Esophagus muscularis mucosa (tissue), 4 donors: ENCODE results near the gene DBF4B. TPM values are rescaled to one million over a fixed set of nuclear protein-coding genes. Genes with fewer than 3 reads are reported as not detected.
"Not testable (repeated sequence)": the region's sequence is repeated elsewhere in the genome, so short reads cannot be mapped to it uniquely, and the experiment has no call there.

ENCODE experiments used
- DNase-seq: peaks from one replicate; pipeline ENCODE4 v3.0.0-alpha.2; 2017; ENCODE audit errors: extremely low spot score
- H3K27ac ChIP-seq, 4 donors: fragments of 200-600 bp; sonication (generic); replicated peaks in 1 of 4; 1 replicate in 3 of 4; 2 replicates in 1 of 4; pipeline ENCODE4 v1.5.1; 2016 to 2019; ENCODE audit warnings: mild to moderate bottlenecking in 1 of 4
- H3K27me3 ChIP-seq, 4 donors: fragments of 200-600 bp; sonication (generic); one replicate each; pipeline versions ENCODE4 v1.5.1 to v1.6.0; 2016 to 2019
- H3K36me3 ChIP-seq, 4 donors: fragments of 200-600 bp; sonication (generic); one replicate each; pipeline ENCODE4 v1.5.1; 2016 to 2019
- H3K4me1 ChIP-seq, 4 donors: fragments of 200-600 bp; sonication (generic); one replicate each; pipeline ENCODE4 v1.5.1; 2016 to 2019
- H3K4me3 ChIP-seq, 4 donors: fragments of 200-600 bp; sonication (generic); 1 replicate in 2 of 4; 2 replicates in 2 of 4; pipeline ENCODE4 v1.5.1; 2016 to 2019; ENCODE audit warnings: mild to moderate bottlenecking in 4 of 4, moderate library complexity in 1 of 4
- H3K9me3 ChIP-seq, 4 donors: fragments of 200-600 bp; sonication (generic); 1 replicate in 3 of 4; 2 replicates in 1 of 4; pipeline ENCODE4 v1.5.1; 2016 to 2019
- CTCF ChIP-seq, 3 experiments: fragments of 200-600 bp in 2 of 3; fragments of 450-650 bp in 1 of 3; sonication (generic) in 2 of 3; IDR thresholded peaks; one replicate each; pipeline ENCODE4 v1.5.1; 2017 to 2019; ENCODE audit warnings: antibody characterized with exemption in 3 of 3, mild to moderate bottlenecking in 2 of 3, moderate library complexity in 1 of 3
- EP300 ChIP-seq: sonication (generic); formaldehyde crosslinking; IDR thresholded peaks from one replicate; pipeline ENCODE4 v1.6.1; 2017; ENCODE audit warnings: antibody characterized with exemption
- POLR2A ChIP-seq: fragments of 450-650 bp; IDR thresholded peaks from one replicate; pipeline ENCODE4 v1.6.1; 2017; ENCODE audit warnings: antibody characterized with exemption, moderate library complexity, mild to moderate bottlenecking, low read depth
- POLR2AphosphoS5 ChIP-seq, 2 donors: sonication (generic); formaldehyde crosslinking; IDR thresholded peaks; one replicate each; pipeline ENCODE4 v1.6.1; 2017; ENCODE audit warnings: antibody characterized with exemption in 2 of 2
- WGBS: methylation state at CpG from one replicate; pipeline ENCODE4 v1.1.5; 2018; 5-methylcytosine and 5-hydroxymethylcytosine counted together
- intact Hi-C: fragments of 100-400 bp; cut with DNase I; formaldehyde crosslinking; loops from one replicate; pipeline ENCODE4 v1.15.1; 2023
- total RNA-seq, 4 donors: library from RNA; depleted of rRNA; stranded (reverse); fragments of >200 nt; gene quantifications; one replicate each; pipeline versions ENCODE4 v1.1.0 to v1.2.1, GENCODE V29; 2016

DBF4B gene
- total RNA-seq, 4 donors from 2014 or later = 3.7 to 7.5 (median 5.2) TPM

- TF ChIP-seq POLR2A (no peak), POLR2AphosphoS5 (IDR thresholded peaks at IDR 0.05) (no peak), EP300 (no peak), CTCF (IDR thresholded peaks at IDR 0.05) (no peak)
- Histone ChIP-seq H3K9me3 (no peaks in the 10 kb centered on the region), H3K4me3 (no peak overlapping the region), H3K27ac (no peak overlapping the region), H3K27me3 (peaks cover 0 to 6% (median 0%) of the 10 kb centered on the region in 4 donors), H3K4me1 (no peaks in the 10 kb centered on the region), H3K36me3 (no peaks in the 10 kb centered on the region)
- DNase-seq = no peak
- WGBS = 95% methylated on average over 1 of the region's 1 CpG
- intact Hi-C loops = no loop called here
Observed at GRCh38 chr17:44666006-44666405, 42.5 kb upstream of the DBF4B start.

GRCh38 chr17:44672479-44673093 lies 35.9 kb upstream of the DBF4B start:
- no peak for DNase-seq
- Histone ChIP-seq H3K27ac (no peak overlapping the region), H3K4me1 (peaks cover 0 to 6% (median 0%) of the 10 kb centered on the region in 4 donors), H3K27me3 (no peaks in the 10 kb centered on the region), H3K4me3 (no peak overlapping the region), H3K36me3 (peaks cover 0 to 6% (median 1%) of the 10 kb centered on the region in 4 donors), H3K9me3 (no peaks in the 10 kb centered on the region)
- intact Hi-C loops = no loop called here
- TF ChIP-seq POLR2AphosphoS5 (IDR thresholded peaks at IDR 0.05) (no peak), EP300 (no peak), POLR2A (no peak), CTCF (IDR thresholded peaks at IDR 0.05) (peak; percentile 25 to 51 (median 45))

- H3K9me3 ChIP-seq = no peaks in the 10 kb centered on the region
- WGBS = 75% methylated on average over 2 of the region's 2 CpGs
- intact Hi-C loops = no loop called here
Observed at GRCh38 chr17:44673893-44674292, 34.6 kb upstream of the DBF4B start.

GRCh38 chr17:44677136-44677535 lies 31.3 kb upstream of the DBF4B start:
- intact Hi-C loops = no loop called here
- DNase-seq = no peak
- Histone ChIP-seq H3K9me3 (no peaks in the 10 kb centered on the region), H3K4me1 (peaks cover 0 to 6% (median 0%) of the 10 kb centered on the region in 4 donors), H3K27ac (no peak overlapping the region), H3K4me3 (no peak overlapping the region), H3K36me3 (peaks cover 21 to 50% (median 41%) of the 10 kb centered on the region in 4 donors), H3K27me3 (no peaks in the 10 kb centered on the region)
- WGBS = 61% methylated on average over 2 of the region's 2 CpGs
- TF ChIP-seq EP300 (no peak), POLR2AphosphoS5 (IDR thresholded peaks at IDR 0.05) (no peak), CTCF (IDR thresholded peaks at IDR 0.05) (no peak), POLR2A (no peak)

More at GRCh38 chr17:44673893-44674292, 34.6 kb upstream of the DBF4B start:
- H3K4me3 ChIP-seq = no peak overlapping the region
- no peak for TF ChIP-seq EP300
- TF ChIP-seq CTCF (IDR thresholded peaks at IDR 0.05) = no peak
- no peak for TF ChIP-seq POLR2AphosphoS5 (IDR thresholded peaks at IDR 0.05)
- no peak for TF ChIP-seq POLR2A
- H3K27ac ChIP-seq = no peak overlapping the region
- H3K4me1 ChIP-seq = peaks cover 0 to 6% (median 0%) of the 10 kb centered on the region in 4 donors
- peaks cover 0 to 19% (median 11%) of the 10 kb centered on the region in 4 donors for H3K36me3 ChIP-seq
- no peak for DNase-seq
- H3K27me3 ChIP-seq = no peaks in the 10 kb centered on the region

- not testable (repeated sequence) for H3K9me3 ChIP-seq
- H3K36me3 ChIP-seq = peaks cover 37 to 89% (median 62%) of the 10 kb centered on the region in 4 donors
- WGBS = 81% methylated on average over 4 of the region's 4 CpGs
Observed at GRCh38 chr17:44683303-44683702, 25.2 kb upstream of the DBF4B start.

More at GRCh38 chr17:44683303-44683702, 25.2 kb upstream of the DBF4B start:
- H3K4me3 ChIP-seq, H3K27ac ChIP-seq, H3K27me3 ChIP-seq, intact Hi-C loops, DNase-seq: not testable (repeated sequence)
- H3K4me1 ChIP-seq = peaks cover under 1 to 18% (median 7%) of the 10 kb centered on the region in 4 donors
